LNCAP (cell line): Measurements from ENCODE around the gene CLIC2.
"Not testable (repeated sequence)": the region's sequence is repeated elsewhere in the genome, so short reads cannot be mapped to it uniquely, and the experiment has no call there.

Source experiments
- CTCF ChIP-seq: fragments of 450-650 bp; IDR thresholded peaks from 2 replicates; pipeline ENCODE4 v1.5.1; 2017; ENCODE audit warnings: mild to moderate bottlenecking

CLIC2 gene

GRCh38 chrX:155334486-155335336, at the start of gene CLIC2:
CLIC2 (minus strand) TSS chrX:155334614; CDS start chrX:155334427, 187 bp downstream.
- TF ChIP-seq CTCF = no peak

- TF ChIP-seq CTCF = not testable (repeated sequence)
Observed at GRCh38 chrX:155381843-155382528, 47.6 kb upstream of the CLIC2 start, which contains the start of gene F8A2. F8A2 (plus strand) TSS chrX:155382095; CDS start chrX:155382115, 20 bp downstream.

- no peak for TF ChIP-seq CTCF
Observed at GRCh38 chrX:155333544-155334100, 792 bp downstream of the CLIC2 start.

- TF ChIP-seq CTCF = no peak
Observed at GRCh38 chrX:155330992-155331391, 3.4 kb downstream of the CLIC2 start.

GRCh38 chrX:155329293-155329692, 5.1 kb downstream of the CLIC2 start:
- no peak for TF ChIP-seq CTCF

GRCh38 chrX:155326610-155327009, 7.8 kb downstream of the CLIC2 start:
- no peak for TF ChIP-seq CTCF

GRCh38 chrX:155314260-155314659, 20.2 kb downstream of the CLIC2 start:
- TF ChIP-seq CTCF = no peak
